Activated T-cell treated with anti-CD3 and anti-CD28 coated beads for 48 hours (primary cell): ENCODE measurements around the gene AK8.
"Not testable (repeated sequence)": the region's sequence is repeated elsewhere in the genome, so short reads cannot be mapped to it uniquely, and the experiment has no call there.

Source experiments
- DNase-seq: peaks from one replicate; pipeline ENCODE4 v3.0.0-alpha.2; 2020; ENCODE audit warnings: low read depth

Gene AK8

DNA sequence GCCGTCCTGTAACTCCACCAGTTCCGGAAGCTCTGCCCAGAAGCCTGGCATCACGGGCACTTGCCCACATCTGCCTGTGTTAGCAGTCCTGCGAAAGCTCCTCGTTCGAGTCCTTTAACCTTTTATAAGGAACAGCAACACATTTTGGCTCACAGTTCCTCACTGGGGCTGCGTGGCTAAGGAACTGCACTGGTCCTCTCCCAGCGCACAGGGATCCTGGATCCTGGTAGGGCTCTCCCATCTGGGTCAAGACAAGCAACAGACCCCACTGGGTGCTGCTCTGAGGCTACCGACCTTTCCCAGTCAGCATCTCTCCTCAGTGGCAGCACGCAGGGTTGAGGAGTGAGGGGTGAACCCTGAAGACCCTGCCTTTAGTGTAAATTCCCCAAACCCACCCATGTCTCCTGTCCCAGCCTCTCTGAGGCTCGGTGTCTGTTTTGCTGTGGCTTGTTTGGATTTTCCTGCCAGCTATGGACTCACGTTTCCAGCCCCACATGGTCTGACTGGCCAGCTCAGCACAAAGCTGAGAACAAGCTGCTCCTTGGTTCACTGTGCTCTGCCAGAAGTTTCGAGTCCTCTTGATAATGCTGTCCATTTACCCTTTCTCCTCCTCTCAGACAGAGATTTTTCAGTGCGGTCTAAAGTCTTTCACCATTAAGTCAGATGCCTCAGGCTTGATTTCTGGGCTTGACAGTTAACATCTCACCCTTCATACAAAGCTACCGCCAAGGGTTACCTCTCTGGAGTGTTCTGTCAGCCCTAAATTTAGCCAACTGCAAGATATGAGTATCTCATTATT lies 80.0 kb downstream of the AK8 start:
- no peak for DNase-seq

DNA sequence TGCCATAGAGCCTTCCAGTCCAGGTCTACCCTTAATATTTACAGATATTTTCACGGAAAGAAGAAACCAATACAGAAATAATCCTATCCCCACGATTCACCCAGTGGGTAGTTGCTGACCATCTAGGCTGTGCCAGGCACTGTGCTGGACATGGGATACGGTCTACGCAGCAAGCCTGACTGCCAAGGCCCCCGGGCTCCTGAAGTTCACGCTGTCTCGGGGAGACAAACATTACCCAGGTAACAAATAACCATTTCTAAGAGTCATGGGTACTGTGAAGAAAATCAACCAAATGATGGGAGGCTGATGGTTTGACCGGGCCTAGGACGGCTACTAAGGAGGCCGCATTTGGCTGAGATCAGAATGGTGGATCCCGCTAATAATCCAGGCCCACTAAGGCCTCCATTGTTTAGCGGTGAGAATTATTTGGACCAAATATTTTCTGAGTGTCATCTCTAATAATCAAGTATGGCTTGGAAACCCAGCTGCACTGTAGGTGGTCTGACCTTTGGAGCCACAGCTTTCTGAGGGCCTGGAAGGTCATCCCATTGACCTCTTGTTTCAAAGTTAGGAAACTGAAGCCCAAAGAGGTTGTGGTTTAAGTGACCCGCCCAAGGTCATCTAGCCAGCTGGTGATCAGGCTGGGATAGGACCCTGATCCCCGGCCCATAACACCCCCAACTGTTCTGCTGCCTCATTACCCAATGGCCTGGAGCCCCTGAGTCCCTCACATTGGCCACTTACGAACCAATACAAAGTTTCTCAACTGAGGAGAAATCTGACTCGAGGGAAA lies 82.4 kb downstream of the AK8 start:
- DNase-seq, result no peak

DNA sequence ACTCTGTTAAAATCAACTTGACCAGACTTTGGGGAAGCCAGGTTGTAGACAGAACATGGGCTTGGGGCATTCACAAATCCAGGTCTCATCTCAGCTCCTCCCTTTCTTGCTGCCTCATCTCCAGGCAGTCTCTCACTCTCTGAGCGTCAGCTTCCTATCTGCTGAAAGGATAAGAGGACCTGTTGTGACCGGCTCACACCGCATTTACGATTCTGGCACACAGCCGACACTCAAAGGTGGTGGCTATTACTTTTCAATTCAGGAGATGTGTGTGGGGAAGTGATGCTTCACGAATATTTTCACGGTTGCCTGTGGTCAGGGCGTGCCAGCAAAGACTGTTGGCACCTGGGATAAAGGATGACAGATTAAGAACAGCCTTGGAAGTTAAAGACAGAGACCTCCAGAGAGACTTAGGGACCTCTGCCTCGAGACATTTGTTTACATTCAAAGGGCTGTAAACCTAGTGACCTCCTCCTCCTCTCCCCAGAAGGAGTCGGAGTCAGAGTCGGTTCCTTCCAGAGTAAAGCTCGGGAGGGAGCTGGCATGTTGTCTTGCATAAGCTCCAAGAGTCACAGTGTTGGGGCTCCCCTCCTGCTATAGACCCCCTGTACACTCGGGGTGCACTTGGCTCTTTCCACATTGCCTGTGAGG lies 83.2 kb downstream of the AK8 start:
- no peak for DNase-seq

DNA sequence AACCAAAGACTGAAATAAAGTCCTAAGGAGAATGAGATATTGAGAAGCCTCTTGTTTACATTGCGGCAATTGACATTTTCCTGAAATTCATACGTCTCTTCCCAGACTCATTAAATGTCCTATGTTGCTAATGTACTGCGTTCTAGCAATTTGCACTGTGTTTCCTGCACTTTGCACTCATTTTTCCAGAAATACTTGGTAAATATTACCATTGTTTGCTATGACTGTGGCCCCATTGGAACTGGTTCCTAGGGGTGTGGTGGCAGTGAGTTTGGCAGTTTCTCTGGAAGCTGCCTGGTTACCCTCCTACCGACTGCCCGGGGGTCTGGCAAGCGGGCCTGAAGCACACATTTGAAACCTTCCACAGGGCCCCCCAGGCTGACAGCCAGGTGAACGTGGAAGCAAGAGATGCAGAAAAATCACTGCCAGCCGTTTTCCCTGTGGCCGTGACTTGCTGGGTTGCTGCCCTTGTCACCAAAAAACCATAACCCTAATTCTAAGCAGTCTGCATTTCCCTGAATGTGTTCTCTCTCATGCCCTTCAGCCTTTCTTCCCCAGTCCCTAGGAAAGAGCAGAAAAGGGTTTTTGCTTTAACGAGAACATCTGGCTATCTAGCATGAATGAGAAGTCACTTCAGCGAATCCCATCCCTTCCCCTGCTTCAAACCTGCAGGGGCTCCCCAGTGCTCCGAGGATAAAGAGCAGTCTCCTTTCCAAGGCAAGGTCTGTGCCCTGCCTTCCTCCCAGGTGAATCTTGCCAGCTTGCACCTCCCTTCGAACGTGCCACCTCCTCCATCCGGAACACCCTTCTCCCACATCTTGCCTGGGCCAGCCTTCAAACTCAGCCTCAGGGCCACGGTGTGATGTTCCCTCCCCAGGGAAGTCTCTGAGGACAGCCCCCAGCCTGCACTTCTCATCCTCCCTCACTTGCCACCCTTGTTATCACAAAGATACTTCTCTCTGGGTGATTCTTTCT lies 84.2 kb downstream of the AK8 start:
- no peak for DNase-seq

DNA sequence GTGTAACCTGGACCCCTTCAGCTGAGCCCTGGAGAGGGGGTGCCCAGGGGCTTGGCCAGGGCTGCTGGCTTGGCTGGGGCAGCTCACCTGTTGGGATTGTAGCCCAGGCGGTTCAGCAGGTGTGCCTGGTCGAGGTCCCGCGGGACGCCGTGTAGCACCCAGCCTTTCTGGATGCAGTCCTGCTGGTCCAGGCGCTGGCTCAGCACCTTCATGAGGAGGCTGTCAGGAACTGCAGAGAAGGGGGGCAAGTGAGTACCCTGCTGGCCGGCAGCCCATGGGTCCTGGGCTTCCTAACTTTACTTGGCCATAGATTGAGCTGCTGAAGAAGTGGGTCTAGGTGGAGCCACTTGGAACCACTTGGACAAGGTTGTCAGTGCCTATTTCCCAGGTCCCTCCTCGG lies 85.5 kb downstream of the AK8 start:
- DNase-seq, result no peak

DNA sequence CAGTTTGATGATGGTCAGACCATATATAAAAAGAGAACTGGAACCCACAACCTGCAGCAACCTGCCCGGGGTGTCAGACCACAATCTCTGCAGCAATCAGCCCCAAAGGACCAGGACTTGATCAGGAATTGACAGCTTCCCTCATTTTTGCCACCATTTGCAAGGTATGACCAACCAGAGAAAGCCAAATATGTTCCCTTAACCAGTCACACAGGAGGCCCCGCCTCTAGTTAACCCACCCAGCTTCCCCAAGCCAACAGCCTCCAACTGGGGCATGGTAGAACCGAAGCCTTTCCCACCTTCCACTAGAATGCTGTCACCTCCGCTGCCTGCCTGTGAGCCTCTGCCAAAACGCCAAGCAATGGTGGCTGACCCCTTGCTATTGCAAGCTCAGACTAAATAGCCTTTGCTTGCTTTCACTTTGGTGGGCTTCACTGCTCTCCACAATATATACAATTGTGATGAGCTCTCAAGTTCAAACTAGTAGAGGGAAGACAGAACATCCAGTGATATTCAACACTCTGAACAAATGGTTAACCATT lies 86.3 kb downstream of the AK8 start:
- DNase-seq, result no peak

DNA sequence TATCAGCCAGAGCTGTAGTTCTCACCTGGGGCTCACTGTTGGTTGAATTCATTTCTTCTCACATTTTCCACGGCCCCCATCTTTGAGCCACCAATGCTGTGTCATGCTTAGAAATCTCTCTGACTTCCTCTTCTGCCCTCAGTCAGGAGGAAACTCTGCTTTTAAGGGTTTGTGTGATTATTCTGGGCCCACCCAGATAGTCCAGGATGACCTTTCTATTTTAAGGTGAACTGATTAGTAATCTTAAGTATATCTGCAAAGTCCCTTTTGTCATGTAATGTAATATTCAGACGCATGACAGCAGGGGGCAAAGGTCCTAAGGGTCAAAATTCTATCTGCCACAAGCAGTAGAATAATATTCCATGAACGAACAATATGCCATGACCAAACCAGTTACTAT lies 88.4 kb downstream of the AK8 start:
- no peak for DNase-seq

DNA sequence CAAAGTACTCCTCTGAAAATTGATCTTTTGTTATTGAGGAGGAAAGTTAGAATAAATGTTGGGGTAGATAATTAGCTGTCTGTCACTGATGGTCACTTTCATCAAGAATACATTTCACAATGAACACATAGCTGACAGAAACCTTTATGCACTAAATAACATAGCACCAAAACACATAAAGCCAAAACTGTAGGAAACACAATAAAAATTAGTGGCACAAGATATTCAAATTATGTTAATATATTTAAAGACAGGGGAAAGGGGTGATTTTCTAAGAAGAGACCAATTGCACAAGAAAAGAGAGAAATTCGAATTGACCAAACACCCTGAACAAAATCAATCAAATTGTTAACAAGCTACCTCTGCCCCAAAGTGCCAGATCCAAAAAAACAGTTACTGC lies 89.7 kb downstream of the AK8 start:
- no peak for DNase-seq

DNA sequence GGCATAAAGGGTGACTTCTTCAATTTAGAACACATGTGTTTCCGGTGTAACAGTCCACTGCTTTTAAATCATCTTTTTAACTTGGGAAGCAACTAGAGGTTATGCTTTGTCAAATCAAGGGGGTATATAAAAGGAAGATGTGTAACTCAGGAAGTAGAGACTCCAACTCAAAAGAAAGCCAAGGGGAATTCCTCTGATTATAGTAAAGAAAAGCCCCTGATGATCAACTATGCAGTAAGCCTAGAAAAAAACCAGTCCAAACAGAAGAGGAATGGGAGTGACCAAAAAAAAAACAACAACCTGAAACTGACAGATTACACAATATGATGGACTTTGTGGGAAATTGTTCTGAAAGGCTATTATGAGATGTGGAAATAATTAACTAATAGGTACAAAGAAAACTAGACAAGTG lies 90.3 kb downstream of the AK8 start:
- DNase-seq, result no peak

DNA sequence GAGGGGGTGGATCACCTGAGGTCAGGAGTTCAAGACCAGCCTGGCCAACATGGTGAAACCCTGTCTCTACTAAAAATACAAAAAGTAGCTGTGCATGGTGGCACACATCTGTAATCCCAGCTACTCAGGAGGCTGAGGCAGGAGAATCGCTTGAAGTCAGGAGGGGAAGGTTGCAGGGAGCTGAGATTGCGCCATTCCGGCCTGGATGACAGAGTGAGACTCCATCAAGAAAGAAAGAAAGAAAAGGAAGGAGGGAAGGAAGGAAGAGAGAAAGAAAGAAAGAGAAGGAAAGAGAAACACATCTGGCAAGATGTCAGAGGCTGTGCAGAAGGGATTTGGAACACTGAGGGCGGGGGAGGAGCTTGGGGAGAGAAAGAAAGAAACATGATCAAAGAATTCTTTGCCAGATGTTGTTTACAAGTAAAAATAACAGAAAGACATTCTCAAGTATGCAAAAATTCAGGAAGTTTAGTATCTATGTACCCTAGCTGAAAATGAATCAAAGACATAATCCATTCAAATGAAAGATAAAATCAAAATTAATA lies 93.7 kb downstream of the AK8 start:
- DNase-seq, result no peak

DNA sequence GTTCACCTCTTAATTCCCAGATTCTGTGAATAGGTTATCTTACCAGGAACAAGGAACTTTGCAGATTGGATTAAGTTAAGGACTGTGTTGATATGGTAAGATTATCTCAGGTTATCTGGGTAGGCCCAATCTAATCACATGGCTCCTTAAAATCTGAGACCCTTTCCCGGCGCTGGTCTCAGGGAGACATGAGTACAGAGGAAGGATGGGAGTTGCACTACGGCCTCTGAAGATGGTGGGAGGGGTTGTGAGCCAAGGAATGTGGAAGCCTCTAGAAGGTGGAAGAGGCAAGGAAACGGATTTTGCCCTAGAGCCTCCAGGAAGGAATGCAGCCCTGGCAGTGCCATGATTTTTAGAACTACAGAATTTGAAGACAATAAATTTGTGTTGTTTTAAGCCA lies 95.1 kb downstream of the AK8 start:
- no peak for DNase-seq

DNA sequence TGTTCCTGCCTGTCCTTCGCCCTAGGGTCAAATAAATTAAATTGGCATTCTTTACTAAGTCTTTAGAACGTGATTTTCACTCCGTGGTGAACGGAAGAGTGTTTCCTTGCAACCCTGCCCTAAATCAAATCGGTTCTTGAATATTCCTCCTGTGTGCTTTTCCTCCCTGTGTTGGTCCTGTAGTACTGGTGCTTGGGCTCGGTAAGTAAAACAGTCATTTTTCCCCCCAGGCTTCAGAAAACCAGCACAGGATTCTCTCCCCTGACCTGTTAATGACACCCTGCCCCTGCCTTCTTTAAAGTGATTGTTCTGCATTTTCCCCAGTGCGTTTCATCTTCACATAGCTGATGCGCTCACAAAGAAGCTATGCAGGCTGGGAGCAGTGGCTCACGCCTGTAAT lies 96.0 kb downstream of the AK8 start:
- no peak for DNase-seq

DNA sequence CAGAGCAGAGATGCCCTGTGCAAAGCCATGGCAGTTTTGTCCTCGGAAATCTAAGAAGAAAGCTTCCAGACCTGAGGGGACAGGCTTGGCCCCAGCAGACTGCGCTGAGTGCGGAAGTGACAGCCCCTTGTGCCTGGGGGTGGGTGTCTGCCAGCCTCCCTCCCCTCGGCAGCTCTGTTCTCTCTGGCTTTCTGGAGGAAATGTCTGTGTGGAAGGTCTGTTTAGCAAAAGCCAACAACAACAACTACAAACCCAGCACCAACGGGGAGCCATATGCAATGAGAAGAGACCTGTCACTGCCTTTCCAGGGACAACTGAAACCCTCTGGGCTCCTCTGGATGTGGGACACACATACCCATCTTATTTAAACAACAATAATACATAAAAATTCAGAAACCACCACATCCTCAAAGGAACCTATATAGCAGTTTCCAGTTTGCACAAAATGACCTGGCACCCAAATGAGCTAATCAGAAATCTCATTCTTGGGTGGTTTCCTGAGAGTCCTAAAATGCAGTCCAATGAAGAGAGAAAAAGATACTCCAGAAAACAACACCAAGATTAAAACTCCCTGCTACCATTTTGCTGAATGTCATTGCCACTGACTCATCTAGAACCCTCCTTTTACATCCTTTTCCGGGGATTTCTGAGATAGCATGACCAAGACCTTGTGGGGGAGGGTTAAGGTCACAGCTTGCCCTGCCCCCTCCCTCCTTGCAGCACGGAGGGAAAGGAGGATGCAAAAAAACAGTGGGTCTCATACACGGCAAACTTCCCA lies 97.7 kb downstream of the AK8 start:
- DNase-seq, result no peak

DNA sequence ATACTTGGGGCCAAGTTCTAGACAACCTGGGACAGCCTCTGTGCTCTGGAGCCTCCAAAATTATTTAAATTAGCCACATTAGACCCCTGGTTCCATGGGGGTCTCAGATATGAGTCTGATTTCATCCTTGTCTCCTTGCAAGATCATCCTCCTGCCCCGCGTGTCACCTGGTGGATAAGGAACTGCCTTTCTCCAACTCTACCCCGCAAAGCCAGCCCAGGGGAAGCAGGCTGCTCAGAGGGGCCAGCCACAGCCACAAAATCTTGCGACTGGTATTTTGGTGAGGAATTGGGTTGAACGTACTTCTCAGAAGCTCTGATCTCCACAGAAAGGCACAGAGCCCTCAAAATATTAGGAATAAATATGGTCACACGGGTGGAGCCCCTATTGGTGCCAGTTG lies 101.2 kb downstream of the AK8 start:
- DNase-seq, result no peak

DNA sequence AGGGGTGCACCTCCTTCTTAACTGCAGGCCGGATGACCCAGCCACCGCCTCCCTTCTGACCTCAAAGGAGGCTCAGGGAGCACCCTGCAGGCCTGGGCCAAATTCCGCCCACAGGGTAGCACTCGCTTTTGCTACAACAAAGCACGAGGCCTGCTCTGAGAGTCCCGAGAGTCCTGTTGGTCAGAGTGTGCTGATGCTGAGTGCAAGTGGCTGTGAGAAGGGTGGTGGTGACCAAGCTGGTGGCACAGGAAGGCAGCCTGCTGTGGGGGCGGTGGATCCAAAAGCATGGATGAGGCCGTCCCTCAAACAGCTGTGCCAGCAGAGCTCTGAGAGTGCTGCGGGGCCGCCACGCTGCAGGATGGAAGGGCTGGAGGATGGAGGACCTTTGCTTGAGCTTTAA lies 101.8 kb downstream of the AK8 start:
- no peak for DNase-seq

DNA sequence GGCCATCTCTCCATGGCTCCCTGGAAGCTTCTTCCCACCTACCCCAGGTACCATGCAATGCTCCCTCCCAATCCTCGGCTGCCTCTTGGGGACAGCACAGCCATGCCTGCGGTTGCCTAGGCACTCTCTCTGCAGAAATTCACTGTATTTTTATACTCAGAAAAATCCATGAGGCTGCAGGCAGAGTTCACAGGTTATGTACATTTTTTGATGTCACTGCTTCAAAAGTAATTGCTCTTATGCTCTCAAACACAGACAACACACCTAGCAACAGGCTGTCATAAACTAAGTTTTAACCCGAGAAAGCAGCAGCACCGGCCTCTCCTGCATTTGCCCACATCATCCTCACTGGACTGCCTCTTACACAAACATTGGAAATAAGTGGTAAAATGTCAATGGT lies 102.4 kb downstream of the AK8 start:
- DNase-seq, result no peak

DNA sequence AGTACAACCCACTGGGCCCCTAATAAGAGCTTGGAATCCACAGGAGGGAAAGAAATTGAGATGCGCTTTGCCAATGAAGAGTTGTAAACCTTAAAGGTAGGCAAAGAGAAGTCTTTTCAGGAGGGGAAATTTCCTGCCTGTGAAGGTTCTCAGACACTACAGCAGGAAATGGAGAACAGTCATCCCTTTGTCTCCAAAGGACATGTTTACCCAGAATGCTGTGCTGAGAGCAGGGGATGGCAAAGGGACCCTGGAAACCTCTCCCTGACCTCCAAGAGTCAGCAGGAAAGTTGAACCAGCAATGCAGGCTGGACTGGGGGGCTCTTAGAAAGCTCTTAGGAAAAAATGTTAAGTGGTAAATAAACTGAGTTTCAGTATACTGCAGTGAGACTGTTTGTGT lies 103.2 kb downstream of the AK8 start:
- no peak for DNase-seq

DNA sequence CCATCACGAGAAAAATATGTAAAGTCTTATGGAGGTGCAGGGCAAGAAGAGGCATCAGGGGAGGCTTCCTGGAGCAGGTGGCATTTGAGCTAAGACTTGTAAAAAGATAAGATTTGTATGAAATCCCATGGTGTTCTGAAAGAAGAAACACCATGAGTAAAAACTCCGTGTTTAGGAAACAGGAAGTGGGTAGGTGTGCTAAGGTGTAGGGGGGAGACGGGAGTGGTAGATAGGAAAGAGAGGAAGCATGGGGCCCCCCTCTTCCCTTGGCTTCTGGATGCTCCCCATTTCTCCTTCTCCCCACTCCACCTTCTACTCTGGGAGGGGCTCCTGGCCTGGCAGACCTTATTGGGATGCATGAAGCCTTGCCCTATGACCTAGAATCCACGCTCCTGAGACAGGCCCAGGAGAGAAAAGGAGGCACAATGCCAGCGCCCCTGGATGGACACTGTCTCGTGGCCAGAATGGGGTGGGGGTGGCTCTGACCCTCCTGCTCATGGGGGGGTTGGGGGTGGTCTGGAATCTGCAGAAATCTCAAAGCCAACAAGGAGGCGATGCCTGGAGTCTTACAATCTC lies 104.2 kb downstream of the AK8 start:
- DNase-seq, result no peak

DNA sequence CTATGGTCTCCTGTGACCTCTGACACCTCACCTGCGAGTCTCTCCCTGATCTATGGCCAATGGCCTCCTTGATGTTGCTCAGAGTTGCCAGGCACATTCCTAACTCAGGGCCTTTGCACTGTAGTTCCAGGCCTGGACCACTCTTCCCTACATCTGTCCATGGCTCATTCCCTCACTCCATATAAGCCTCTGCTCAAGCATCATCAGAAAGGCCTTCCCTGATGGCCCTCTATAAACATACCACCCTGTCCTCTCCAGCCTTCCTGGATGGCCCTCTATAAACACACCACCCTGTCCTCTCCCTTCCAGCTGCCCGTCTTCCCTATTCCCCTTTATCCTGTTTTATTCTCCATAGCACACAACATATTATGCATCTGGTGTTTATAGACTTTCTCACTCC lies 105.0 kb downstream of the AK8 start:
- DNase-seq, result no peak

DNA sequence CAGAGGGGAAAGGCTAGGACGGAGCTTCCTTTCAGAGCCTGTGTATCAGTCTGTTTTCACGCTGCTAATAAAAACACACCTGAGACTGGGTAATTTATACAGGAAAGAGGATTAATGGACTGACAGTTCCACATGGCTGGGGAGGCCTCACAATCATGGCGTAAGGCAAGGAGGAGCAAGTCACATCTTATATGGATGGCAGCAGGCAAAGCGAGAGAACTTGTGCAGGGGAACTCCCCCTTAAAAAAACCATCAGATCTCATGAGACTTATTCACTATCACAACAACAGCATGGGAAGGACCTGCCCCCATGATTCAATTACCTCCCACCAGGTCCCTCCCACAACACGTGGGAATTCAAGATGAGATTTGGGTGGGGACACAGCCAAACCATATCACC lies 106.3 kb downstream of the AK8 start:
- DNase-seq, result not testable (repeated sequence)
